H1 (cell line): ENCODE results near the gene ACAT2. TPM values are rescaled to one million over a fixed set of nuclear protein-coding genes. Genes with fewer than 3 reads are reported as not detected.

Experiments
- CTCF ChIA-PET: fragments of 300-600 bp; sonication (Branson Sonifier 250); formaldehyde crosslinking; loops from one replicate; lab custom pipeline; 2021; ENCODE audit not compliant: partially characterized antibody; lab: Charles Lee
- POLR2A ChIA-PET: fragments of 300-600 bp; sonication (Branson Sonifier 250); formaldehyde crosslinking; loops from one replicate; lab custom pipeline; 2021; ENCODE audit warnings: inconsistent platforms; ENCODE audit not compliant: partially characterized antibody; lab: Charles Lee
- DNase-seq, 2 experiments: peaks; one replicate each; pipeline versions ENCODE4 v3.0.0 to v3.0.0-alpha.2; 2010 to 2022; ENCODE audit warnings: low spot score in 2 of 2, low read depth in 1 of 2, mixed read lengths in 1 of 2
- FAIRE-seq: peaks from 2 replicates; lab custom pipeline; 2011; peaks lifted over from hg19 to GRCh38; lab: Jason Lieb, UNC
- H2AFZ ChIP-seq: 2 replicates; pipeline ENCODE4 v1.8.1; 2012; ENCODE audit warnings: low read length, inconsistent platforms
- H2AK5ac ChIP-seq: 2 replicates; pipeline ENCODE4 v1.6.1; 2013; ENCODE audit warnings: low read depth, low read length
- H2BK120ac ChIP-seq: replicated peaks from 2 replicates; pipeline ENCODE3; 2013; ENCODE audit warnings: low read depth, low read length, inconsistent platforms
- H2BK12ac ChIP-seq: 2 replicates; pipeline ENCODE4 v1.6.1; 2013; ENCODE audit warnings: low read depth, low read length
- H2BK15ac ChIP-seq: 2 replicates; pipeline ENCODE4 v1.6.1; 2013; ENCODE audit warnings: low read length
- H2BK20ac ChIP-seq: 2 replicates; pipeline ENCODE4 v1.6.1; 2013; ENCODE audit warnings: low read length
- H2BK5ac ChIP-seq: 2 replicates; pipeline ENCODE4 v1.6.1; 2013; ENCODE audit warnings: low read depth, low read length
- H3K14ac ChIP-seq: 2 replicates; pipeline ENCODE4 v1.6.1; 2013; ENCODE audit warnings: inconsistent platforms; ENCODE audit not compliant: insufficient read length
- H3K18ac ChIP-seq: 2 replicates; pipeline ENCODE4 v1.6.1; 2013; ENCODE audit warnings: low read length; ENCODE audit errors: extremely low read depth
- H3K23ac ChIP-seq: 2 replicates; pipeline ENCODE4 v1.6.1; 2013; ENCODE audit warnings: inconsistent platforms; ENCODE audit not compliant: insufficient read length
- H3K23me2 ChIP-seq: 2 replicates; pipeline ENCODE4 v1.6.1; 2013; ENCODE audit warnings: low read depth, low read length
- H3K27ac ChIP-seq: 2 replicates; pipeline ENCODE4 v1.6.1; 2011; ENCODE audit warnings: low read depth, low read length, inconsistent platforms
- H3K27me3 ChIP-seq, 4 experiments: replicated peaks in 1 of 4; 1 replicate in 1 of 4; 2 replicates in 3 of 4; pipeline versions ENCODE4 v1.6.1 to v1.8.1; 2011 to 2013; ENCODE audit warnings: low read length in 3 of 4, mild to moderate bottlenecking in 3 of 4, inconsistent platforms in 2 of 4, mixed read lengths in 2 of 4, moderate library complexity in 1 of 4; ENCODE audit not compliant: control insufficient read depth in 3 of 4, insufficient read depth in 3 of 4; ENCODE audit errors: extremely low read depth in 1 of 4
- H3K36me3 ChIP-seq, 4 experiments: 2 replicates each; pipeline versions ENCODE4 v1.6.1 to v1.8.1; 2011 to 2013; ENCODE audit warnings: mild to moderate bottlenecking in 4 of 4, low read length in 3 of 4, moderate library complexity in 2 of 4, control low read depth in 1 of 4, inconsistent platforms in 1 of 4; ENCODE audit not compliant: insufficient read depth in 4 of 4, control insufficient read depth in 2 of 4
- H3K4ac ChIP-seq: replicated peaks from 2 replicates; pipeline ENCODE3; 2013; ENCODE audit warnings: low read length, low read depth, mixed read lengths, inconsistent platforms; ENCODE audit not compliant: insufficient read length
- H3K4me1 ChIP-seq, 4 experiments: replicated peaks in 1 of 4; 1 replicate in 1 of 4; 2 replicates in 3 of 4; pipeline versions ENCODE4 v1.6.1 to v1.8.1; 2011 to 2013; ENCODE audit warnings: low read length in 3 of 4, inconsistent platforms in 2 of 4, mixed read lengths in 1 of 4; ENCODE audit not compliant: insufficient read depth in 4 of 4, control insufficient read depth in 3 of 4
- H3K4me2 ChIP-seq, 2 experiments: 2 replicates each; pipeline versions ENCODE4 v1.6.1 to v1.8.1; 2011 to 2013; ENCODE audit warnings: low read depth in 2 of 2, low read length in 2 of 2, control low read depth in 1 of 2, inconsistent platforms in 1 of 2, mild to moderate bottlenecking in 1 of 2; ENCODE audit not compliant: insufficient read depth in 1 of 2
- H3K4me3 ChIP-seq, 4 experiments: fragments of 200-600, 300-600 bp in 1 of 4; sonication (generic), shearing (Covaris generic), sonication (Bioruptor Twin) in 1 of 4; 2 replicates each; pipeline versions ENCODE4 v1.5.1 to v1.8.1; 2011 to 2016; ENCODE audit warnings: low read length in 4 of 4, low read depth in 3 of 4, control low read depth in 2 of 4, inconsistent platforms in 2 of 4, mild to moderate bottlenecking in 2 of 4, mixed read lengths in 1 of 4, moderate library complexity in 1 of 4; ENCODE audit not compliant: insufficient read depth in 2 of 4; ENCODE audit errors: extremely low read depth in 1 of 4
- H3K56ac ChIP-seq: replicated peaks from 2 replicates; pipeline ENCODE3; 2013; ENCODE audit warnings: low read depth, mild to moderate bottlenecking, mixed read lengths, low read length, inconsistent platforms; ENCODE audit not compliant: insufficient read length
- H3K79me1 ChIP-seq: 2 replicates; pipeline ENCODE4 v1.6.1; 2013; ENCODE audit warnings: low read depth, low read length, control low read depth
- H3K79me2 ChIP-seq, 2 experiments: 2 replicates each; pipeline versions ENCODE4 v1.6.1 to v1.8.1; 2012 to 2013; ENCODE audit warnings: low read length in 2 of 2, mild to moderate bottlenecking in 2 of 2, inconsistent platforms in 1 of 2; ENCODE audit not compliant: insufficient read depth in 2 of 2, control insufficient read depth in 1 of 2
- H3K9ac ChIP-seq, 4 experiments: replicated peaks in 1 of 4; 1 replicate in 1 of 4; 2 replicates in 3 of 4; pipeline versions ENCODE4 v1.6.1 to v1.8.1; 2011 to 2013; ENCODE audit warnings: low read depth in 3 of 4, low read length in 3 of 4, control low read depth in 2 of 4, mild to moderate bottlenecking in 2 of 4, moderate library complexity in 2 of 4, inconsistent platforms in 1 of 4; ENCODE audit errors: extremely low read depth in 1 of 4
- H3K9me3 ChIP-seq, 2 experiments: 2 replicates each; pipeline versions ENCODE4 v1.6.1 to v1.8.1; 2012 to 2013; ENCODE audit warnings: mild to moderate bottlenecking in 2 of 2, moderate library complexity in 2 of 2, control low read depth in 1 of 2, inconsistent platforms in 1 of 2, low read depth in 1 of 2, low read length in 1 of 2, mixed read lengths in 1 of 2; ENCODE audit not compliant: insufficient read depth in 2 of 2
- H4K20me1 ChIP-seq, 2 experiments: replicated peaks in 1 of 2; 2 replicates each; pipeline versions ENCODE3 to v1.8.1; 2011 to 2013; ENCODE audit warnings: inconsistent platforms in 2 of 2, low read length in 2 of 2, mild to moderate bottlenecking in 1 of 2; ENCODE audit not compliant: insufficient read depth in 2 of 2, control insufficient read depth in 1 of 2
- H4K5ac ChIP-seq: 2 replicates; pipeline ENCODE4 v1.6.1; 2013; ENCODE audit warnings: low read length, low read depth, mixed read lengths, inconsistent platforms; ENCODE audit not compliant: insufficient read length
- H4K8ac ChIP-seq: 2 replicates; pipeline ENCODE4 v1.8.0; 2013; ENCODE audit warnings: mild to moderate bottlenecking, moderate library complexity, low read length, inconsistent platforms; ENCODE audit not compliant: insufficient read depth; ENCODE audit errors: extremely low read depth
- H4K91ac ChIP-seq: replicated peaks from 2 replicates; pipeline ENCODE3; 2013; ENCODE audit warnings: low read length, mixed read lengths, inconsistent platforms; ENCODE audit not compliant: insufficient read length
- EGR1 ChIP-seq: IDR thresholded peaks from 2 replicates; pipeline ENCODE4 v1.6.1; 2011; ENCODE audit warnings: low read depth, low read length, borderline replicate concordance
- RBBP5 ChIP-seq: IDR thresholded peaks from 2 replicates; pipeline ENCODE4 v1.7.1; 2012; ENCODE audit warnings: low read depth, mild to moderate bottlenecking, inconsistent platforms, low read length, moderate library complexity, borderline replicate concordance
- TBP ChIP-seq: IDR thresholded peaks from 2 replicates; pipeline ENCODE4 v1.6.1; 2011; ENCODE audit warnings: low read depth, low read length, improper control_type of control experiment
- WGBS, 2 experiments: shearing (Covaris generic) in 1 of 2; methylation state at CpG; one replicate each; pipeline versions ENCODE4 v1.1.6 to v1.1.7; 2013 to 2015; ENCODE audit warnings: low lambda C conversion rate in 2 of 2, mixed read lengths in 2 of 2, inconsistent platforms in 1 of 2, low coverage in 1 of 2, missing lambda C conversion rate in 1 of 2; ENCODE audit not compliant: insufficient replicate concordance in 2 of 2, insufficient coverage in 1 of 2, insufficient read length in 1 of 2; ENCODE audit errors: extremely low coverage in 1 of 2, missing lambda C conversion rate in 1 of 2; 5-methylcytosine and 5-hydroxymethylcytosine counted together
- polyA plus RNA-seq, 7 experiments: library from polyadenylated mRNA; depleted of rRNA in 3 of 7; stranded (reverse) in 5 of 7; unstranded in 2 of 7; fragments of >200 nt in 5 of 7; fragments of 200-250 nt in 2 of 7; gene quantifications; 1 replicate in 5 of 7; 2 replicates in 1 of 7; 4 replicates in 1 of 7; pipeline versions ENCODE4 v1.2.1 to v1.2.3, GENCODE V29; 2011 to 2013; ENCODE audit warnings: missing spikeins in 2 of 7, mixed read lengths in 2 of 7
- total RNA-seq: library from RNA; stranded (reverse); fragmentation: NEBNext Ultra II Directional; extraction: Animal tissue kit (Norgen Biotek cat#: 25700); gene quantifications from 2 replicates; pipeline ENCODE4 v1.2.1, GENCODE V29; 2021

Gene ACAT2
- total and polyA plus RNA-seq, 2 of the 8 experiments (the other 6 are each of a cell fraction or from before 2014, with no cell fraction given) = 61.6 to 166 TPM

DNA sequence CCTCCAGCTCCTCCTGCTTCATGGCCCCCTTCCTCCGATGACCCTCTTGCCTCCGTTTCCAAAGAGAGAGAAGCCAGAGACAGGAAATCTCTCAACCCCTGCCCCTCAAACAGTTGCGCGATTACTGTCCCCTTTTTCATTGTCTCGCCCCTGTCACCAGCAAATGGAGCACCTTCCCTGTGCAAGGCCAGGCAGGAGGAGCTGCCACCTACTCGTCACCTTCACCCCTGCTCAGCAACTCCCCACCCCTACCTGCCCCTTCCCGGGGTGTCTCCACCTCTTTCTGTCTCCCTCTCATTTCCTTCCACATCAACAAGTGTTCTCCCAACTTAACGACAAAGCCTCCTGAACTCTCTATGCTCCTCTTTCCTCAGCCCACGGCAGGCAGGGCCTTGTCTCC lies 51.9 kb downstream of the ACAT2 start:
- Histone ChIP-seq H3K4me1 (peaks cover 0 to 4% (median 0%) of the 10 kb centered on the region in 4 experiments; a peak in 1 of 7 replicates), H3K27ac (no peak overlapping the region), H3K18ac (no peak overlapping the region), H4K5ac (no peak overlapping the region), H3K23ac (no peak overlapping the region), H3K56ac (no peak overlapping the region)
- FAIRE-seq = no peak
- TF ChIP-seq RBBP5 = no peak
- TF ChIP-seq TBP = no peak
- TF ChIP-seq EGR1 = no peak
- TF ChIP-seq, all 59 proteins: peak for 0
- WGBS, 2 experiments = 90% methylated on average over 5 of the region's 9 CpGs; no CpG with 5 or more reads in 1 of the 2 experiments
- no peak for DNase-seq
- Histone ChIP-seq H3K4me2 (no peak overlapping the region), H2BK12ac (no peak overlapping the region), H3K9ac (no peak overlapping the region), H3K9me3 (no peaks in the 10 kb centered on the region), H2AFZ (no peak overlapping the region; the same call in 1 of the 2 replicates), H3K4me3 (no peak overlapping the region), H3K36me3 (no peaks in the 10 kb centered on the region), H2AK5ac (no peak overlapping the region), H3K14ac (no peak overlapping the region), H3K79me1 (no peaks in the 10 kb centered on the region), H3K79me2 (no peaks in the 10 kb centered on the region; a peak in 1 of 4 replicates), H3K4ac (no peak overlapping the region), H2BK20ac (no peak overlapping the region), H4K8ac (no peak overlapping the region), H2BK5ac (no peak overlapping the region), H4K20me1 (no peaks in the 10 kb centered on the region), H3K27me3 (no peaks in the 10 kb centered on the region), H4K91ac (no peak overlapping the region), H3K23me2 (no peaks in the 10 kb centered on the region), H2BK15ac (no peak overlapping the region), H2BK120ac (no peak overlapping the region)
- POLR2A ChIA-PET = interaction anchor here (1.2 to 3.8 kb wide), 2 partner anchors 23 to 31 kb away, joined by 3 to 16 read pairs; partner anchors contain the start of genes MRPL18 and TCP1
- CTCF ChIA-PET = interaction anchor here (0.7 to 1.4 kb wide), 3 partner anchors 9 to 684 kb away, joined by 3 read pairs; no protein-coding TSS in a partner anchor
